ENCODE data around the gene BRD3OS. TPM values are rescaled to one million over a fixed set of nuclear protein-coding genes. Genes with fewer than 3 reads are reported as not detected.

Gene BRD3OS
- total RNA-seq, 1 experiment from 2014 or later, result 16.2 TPM

GRCh38 chr9:134056483-134057306 lies 31.4 kb downstream of the BRD3OS start (continued):
- TF ChIP-seq ZNF281 (CRISPR knock-in tag; IDR thresholded peaks at IDR 0.05) (no peak), TEAD4 (CRISPR knock-in tag; IDR thresholded peaks at IDR 0.05) (no peak), CDX4 (CRISPR knock-in tag; IDR thresholded peaks at IDR 0.05; ENCODE audit: borderline replicate concordance) (no peak), ZNF138 (CRISPR knock-in tag; conservative IDR thresholded peaks at IDR 0.05) (no peak), GTF2I (CRISPR knock-in tag; conservative IDR thresholded peaks at IDR 0.05) (no peak), CBFB (CRISPR knock-in tag; IDR thresholded peaks at IDR 0.05; ENCODE audit: low read depth) (no peak), ZNF425 (CRISPR knock-in tag; conservative IDR thresholded peaks at IDR 0.05) (no peak), ZNF317 (CRISPR knock-in tag; IDR thresholded peaks at IDR 0.05; ENCODE audit: borderline replicate concordance, low read depth) (no peak), SP1 (CRISPR knock-in tag; conservative IDR thresholded peaks at IDR 0.05) (no peak), MXD4 (CRISPR knock-in tag; IDR thresholded peaks at IDR 0.05; ENCODE audit: borderline replicate concordance) (no peak), NFATC4 (CRISPR knock-in tag; IDR thresholded peaks at IDR 0.05) (no peak), TP53 (CRISPR knock-in tag; IDR thresholded peaks at IDR 0.05) (no peak)

GRCh38 chr9:134057307-134057657 lies 32.0 kb downstream of the BRD3OS start:
- Mint-ChIP-seq H3K9me3 (no peaks in the 10 kb centered on the region), H3K36me3 (peaks cover 3% of the 10 kb centered on the region; the same call in 1 of the 2 replicates), H3K4me1 (peaks cover 13% of the 10 kb centered on the region), H3K4me3 (no peak overlapping the region), H3K27ac (peak overlapping the region; percentile 73), H3K27me3 (ENCODE audit: low read depth) (no peaks in the 10 kb centered on the region)
- POLR2A ChIA-PET, result no interaction called here
- CTCF ChIA-PET, result interaction anchor here (0.7 to 1.0 kb wide), 2 partner anchors 106 to 314 kb away, joined by 3 to 5 read pairs; no protein-coding TSS in a partner anchor
- DNase-seq (ENCODE audit: low spot score) (no peak), ATAC-seq (no peak)
- TF ChIP-seq PREB (CRISPR knock-in tag; IDR thresholded peaks at IDR 0.05; ENCODE audit: borderline replicate concordance) (no peak), USF1 (CRISPR knock-in tag; IDR thresholded peaks at IDR 0.05) (no peak), NR1H2 (CRISPR knock-in tag; IDR thresholded peaks at IDR 0.05) (no peak), NR2C2 (CRISPR knock-in tag; IDR thresholded peaks at IDR 0.05) (no peak), PRRX2 (CRISPR knock-in tag; IDR thresholded peaks at IDR 0.05) (no peak), ZNF671 (CRISPR knock-in tag; IDR thresholded peaks at IDR 0.05) (no peak), TEAD1 (CRISPR knock-in tag; IDR thresholded peaks at IDR 0.05) (no peak), GABPB1 (CRISPR knock-in tag; IDR thresholded peaks at IDR 0.05) (no peak), E2F1 (CRISPR knock-in tag; IDR thresholded peaks at IDR 0.05) (no peak), GTF2I (CRISPR knock-in tag; conservative IDR thresholded peaks at IDR 0.05) (no peak), PRDM15 (CRISPR knock-in tag; IDR thresholded peaks at IDR 0.05) (no peak), OVOL2 (CRISPR knock-in tag; IDR thresholded peaks at IDR 0.05; ENCODE audit: borderline replicate concordance) (no peak), JAZF1 (CRISPR knock-in tag; IDR thresholded peaks at IDR 0.05) (no peak)

Data from WTC11 (cell line).